Breast epithelium (tissue), 4 donors: ENCODE measurements around the gene NLRP6. TPM values are rescaled to one million over a fixed set of nuclear protein-coding genes. Genes with fewer than 3 reads are reported as not detected.
"Not testable (repeated sequence)": the region's sequence is repeated elsewhere in the genome, so short reads cannot be mapped to it uniquely, and the experiment has no call there.

Experiments used
- DNase-seq, 2 donors: peaks; one replicate each; pipeline ENCODE4 v3.0.0-alpha.2; 2019; ENCODE audit warnings: low spot score in 2 of 2
- H3K27ac ChIP-seq, 2 donors: fragments of 200-600 bp; sonication (generic) in 1 of 2; one replicate each; pipeline ENCODE4 v1.5.1; 2016 to 2019; ENCODE audit warnings: mild to moderate bottlenecking in 1 of 2
- H3K27me3 ChIP-seq, 2 donors: fragments of 200-600 bp; sonication (generic) in 1 of 2; one replicate each; pipeline versions ENCODE4 v1.5.1 to v1.6.0; 2017 to 2019; ENCODE audit warnings: control low read depth in 1 of 2, mild to moderate bottlenecking in 1 of 2
- H3K36me3 ChIP-seq: fragments of 200-600 bp; one replicate; pipeline ENCODE4 v1.5.1; 2019
- H3K4me1 ChIP-seq, 2 donors: fragments of 200-600 bp; sonication (generic); one replicate each; pipeline ENCODE4 v1.5.1; 2016 to 2019; ENCODE audit warnings: control low read depth in 1 of 2
- H3K4me3 ChIP-seq, 3 donors: fragments of 200-600 bp; sonication (generic); 1 replicate in 2 of 3; 2 replicates in 1 of 3; pipeline ENCODE4 v1.5.1; 2016 to 2019; ENCODE audit warnings: mild to moderate bottlenecking in 3 of 3, moderate library complexity in 2 of 3
- H3K9me3 ChIP-seq, 2 donors: fragments of 200-600 bp; sonication (generic) in 1 of 2; one replicate each; pipeline ENCODE4 v1.5.1; 2016 to 2019; ENCODE audit warnings: control low read depth in 1 of 2
- POLR2A ChIP-seq: fragments of 450-650 bp; IDR thresholded peaks from one replicate; pipeline ENCODE4 v1.6.1; 2016; ENCODE audit warnings: antibody characterized with exemption, mild to moderate bottlenecking, moderate library complexity
- POLR2AphosphoS5 ChIP-seq, 3 donors: sonication (generic); formaldehyde crosslinking; IDR thresholded peaks; one replicate each; pipeline ENCODE4 v1.6.1; 2017; ENCODE audit warnings: antibody characterized with exemption in 3 of 3
- intact Hi-C: fragments of 100-400 bp; cut with DNase I; formaldehyde crosslinking; loops from one replicate; pipeline ENCODE4 v1.15.1; 2023; ENCODE audit warnings: low total_unique reads
- total RNA-seq, 3 donors: library from RNA; depleted of rRNA; stranded (reverse); fragments of >200 nt; gene quantifications; one replicate each; pipeline ENCODE4 v1.1.0, GENCODE V29; 2016
- TF ChIP-seq, protein P1 (sequence below), 3 donors: fragments of 450-650 bp; IDR thresholded peaks; one replicate each; pipeline ENCODE4 v1.5.1; 2016 to 2017; ENCODE audit warnings: antibody characterized with exemption in 3 of 3, mild to moderate bottlenecking in 3 of 3, moderate library complexity in 3 of 3

Gene NLRP6
- total RNA-seq, 3 donors from 2014 or later, result 0.59 to 3.7 (median 2.0) TPM

DNA sequence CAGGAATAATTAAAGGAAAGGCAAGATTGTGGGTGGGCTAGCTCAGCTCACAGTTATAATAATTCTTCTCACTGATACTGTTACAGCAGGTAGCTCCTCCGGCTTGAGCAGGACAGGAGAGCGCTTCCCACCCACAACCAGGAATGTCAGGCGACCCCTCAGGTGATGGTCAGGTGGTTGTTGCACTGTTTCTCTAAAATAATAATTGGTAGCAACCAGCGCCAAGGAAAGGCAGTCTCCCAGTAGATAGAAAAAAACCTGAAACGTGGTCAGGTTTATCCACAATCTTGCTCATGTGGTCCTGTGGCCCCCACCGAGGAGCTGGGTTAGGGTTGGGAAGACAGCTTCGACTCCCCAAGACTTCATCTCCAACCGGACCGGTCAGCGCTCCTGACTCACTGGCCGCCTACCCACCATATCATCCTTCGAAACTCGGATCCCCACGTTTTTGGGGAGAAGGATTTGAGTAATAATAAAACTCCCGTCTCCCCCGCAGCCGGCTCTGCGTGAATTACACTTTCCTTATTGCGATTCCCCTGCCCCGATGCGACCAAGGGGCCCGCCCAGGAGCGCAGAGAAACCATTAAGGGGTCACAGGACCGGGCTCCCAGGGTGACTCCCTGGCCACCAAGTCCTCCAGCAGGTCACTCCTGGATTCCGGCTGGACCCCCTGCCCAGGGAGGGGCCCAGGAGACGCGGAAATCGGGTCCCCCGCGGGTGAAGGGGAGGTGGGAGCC is 39.6 kb downstream of the NLRP6 start:
- Histone ChIP-seq H3K4me1 (peaks cover 0 to 20% of the 10 kb centered on the region in 2 donors), H3K27ac (peak overlapping the region; percentile 13 to 93), H3K4me3 (peak overlapping the region; percentile 25 to 88 (median 39))
- peak in 1 of 2 donors; percentile 38 for DNase-seq
- H3K27me3 ChIP-seq, H3K36me3 ChIP-seq, intact Hi-C loops, H3K9me3 ChIP-seq: not testable (repeated sequence)
- TF ChIP-seq, protein P1, sequence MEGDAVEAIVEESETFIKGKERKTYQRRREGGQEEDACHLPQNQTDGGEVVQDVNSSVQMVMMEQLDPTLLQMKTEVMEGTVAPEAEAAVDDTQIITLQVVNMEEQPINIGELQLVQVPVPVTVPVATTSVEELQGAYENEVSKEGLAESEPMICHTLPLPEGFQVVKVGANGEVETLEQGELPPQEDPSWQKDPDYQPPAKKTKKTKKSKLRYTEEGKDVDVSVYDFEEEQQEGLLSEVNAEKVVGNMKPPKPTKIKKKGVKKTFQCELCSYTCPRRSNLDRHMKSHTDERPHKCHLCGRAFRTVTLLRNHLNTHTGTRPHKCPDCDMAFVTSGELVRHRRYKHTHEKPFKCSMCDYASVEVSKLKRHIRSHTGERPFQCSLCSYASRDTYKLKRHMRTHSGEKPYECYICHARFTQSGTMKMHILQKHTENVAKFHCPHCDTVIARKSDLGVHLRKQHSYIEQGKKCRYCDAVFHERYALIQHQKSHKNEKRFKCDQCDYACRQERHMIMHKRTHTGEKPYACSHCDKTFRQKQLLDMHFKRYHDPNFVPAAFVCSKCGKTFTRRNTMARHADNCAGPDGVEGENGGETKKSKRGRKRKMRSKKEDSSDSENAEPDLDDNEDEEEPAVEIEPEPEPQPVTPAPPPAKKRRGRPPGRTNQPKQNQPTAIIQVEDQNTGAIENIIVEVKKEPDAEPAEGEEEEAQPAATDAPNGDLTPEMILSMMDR (IDR thresholded peaks at IDR 0.05), result peak in 1 of 3 donors; percentile 9
- peak in 1 of 3 donors; percentile 15 for TF ChIP-seq POLR2AphosphoS5 (IDR thresholded peaks at IDR 0.05)

DNA sequence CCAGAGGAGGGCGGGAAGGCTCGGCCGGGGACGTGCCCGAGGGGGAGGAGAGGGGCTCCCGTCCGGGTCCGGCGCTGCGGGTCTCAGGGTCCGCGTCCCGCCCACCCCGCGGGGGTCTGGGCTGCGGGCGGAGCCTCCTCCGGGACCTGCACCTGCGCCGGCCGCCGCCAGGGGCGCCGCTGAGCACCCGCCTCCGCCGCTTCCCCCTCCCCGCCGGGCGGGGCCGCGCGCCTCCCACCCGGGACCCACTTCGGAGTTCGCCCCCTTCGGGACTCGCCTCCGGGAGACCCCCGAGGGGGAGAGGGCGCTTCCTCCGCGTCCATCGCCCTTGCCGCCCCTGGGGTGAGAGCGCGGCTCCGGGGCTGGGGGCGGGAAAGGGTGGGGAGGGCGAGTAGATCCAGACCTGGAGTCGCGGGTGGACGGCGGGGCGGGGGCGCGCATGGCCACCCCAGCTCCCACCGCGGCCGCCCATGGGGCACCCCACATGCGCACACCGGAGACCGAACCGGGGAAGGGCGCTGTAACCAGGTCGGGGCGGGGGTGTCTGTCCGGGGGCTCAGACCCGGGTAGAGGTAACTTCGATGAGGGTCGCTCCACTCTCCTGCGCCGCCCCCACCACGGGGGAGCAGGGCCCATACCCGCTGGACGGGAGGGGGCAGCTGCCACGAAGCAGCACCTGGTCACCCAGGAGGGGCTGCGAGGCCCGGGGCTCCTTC is 40.4 kb downstream of the NLRP6 start:
- H3K36me3 ChIP-seq, intact Hi-C loops, DNase-seq, H3K27me3 ChIP-seq, H3K9me3 ChIP-seq: not testable (repeated sequence)
- peak overlapping the region; percentile 95 to 98 for H3K27ac ChIP-seq
- peak overlapping the region; percentile 67 to 88 (median 81) for H3K4me3 ChIP-seq
- peaks cover 0 to 14% of the 10 kb centered on the region in 2 donors for H3K4me1 ChIP-seq

DNA sequence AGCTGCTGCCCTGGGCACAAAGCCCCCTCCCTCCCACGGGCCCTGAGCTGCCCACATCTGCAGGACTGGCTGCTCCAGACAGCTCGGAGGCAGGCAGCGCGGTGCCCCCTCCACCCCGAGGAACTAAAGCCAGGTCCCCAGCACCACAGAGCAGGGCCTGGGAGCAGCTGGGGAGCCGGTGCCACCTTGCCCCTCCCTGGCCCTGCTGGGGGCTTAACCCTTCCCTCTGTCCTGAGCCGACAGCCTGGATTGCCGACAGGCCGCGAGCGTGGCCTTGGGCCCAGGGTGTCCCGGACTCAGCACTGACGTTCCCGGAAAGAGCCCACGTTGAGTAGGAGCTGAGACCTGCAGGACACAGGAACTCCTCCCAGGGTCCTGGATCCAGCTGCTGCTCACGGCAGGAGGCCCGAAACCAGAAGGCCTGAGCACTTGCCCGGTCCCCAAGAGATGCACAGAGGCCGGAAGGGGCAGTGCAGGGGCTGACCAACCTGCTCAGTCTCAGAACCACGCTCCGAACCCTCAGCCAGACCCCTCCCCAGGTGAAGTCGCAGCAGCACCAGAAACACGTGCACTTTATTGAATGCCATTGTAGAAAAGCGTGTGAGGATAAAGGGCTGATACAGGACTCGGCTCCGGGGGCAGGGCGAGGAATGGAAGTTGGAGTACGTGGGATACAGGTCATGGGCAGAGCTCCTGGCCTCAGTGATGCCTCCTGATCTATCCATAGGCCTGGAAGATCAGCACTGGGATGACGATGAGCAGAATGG is 41.1 kb downstream of the NLRP6 start:
- H3K36me3 ChIP-seq, H3K27me3 ChIP-seq, DNase-seq, intact Hi-C loops, H3K9me3 ChIP-seq: not testable (repeated sequence)
- Histone ChIP-seq H3K27ac (peak overlapping the region; percentile 95 to 98), H3K4me1 (peaks cover 0 to 12% of the 10 kb centered on the region in 2 donors), H3K4me3 (peak overlapping the region; percentile 67 to 86 (median 81))
- peak in 1 of 3 donors; percentile 22 for TF ChIP-seq POLR2AphosphoS5 (IDR thresholded peaks at IDR 0.05)

DNA sequence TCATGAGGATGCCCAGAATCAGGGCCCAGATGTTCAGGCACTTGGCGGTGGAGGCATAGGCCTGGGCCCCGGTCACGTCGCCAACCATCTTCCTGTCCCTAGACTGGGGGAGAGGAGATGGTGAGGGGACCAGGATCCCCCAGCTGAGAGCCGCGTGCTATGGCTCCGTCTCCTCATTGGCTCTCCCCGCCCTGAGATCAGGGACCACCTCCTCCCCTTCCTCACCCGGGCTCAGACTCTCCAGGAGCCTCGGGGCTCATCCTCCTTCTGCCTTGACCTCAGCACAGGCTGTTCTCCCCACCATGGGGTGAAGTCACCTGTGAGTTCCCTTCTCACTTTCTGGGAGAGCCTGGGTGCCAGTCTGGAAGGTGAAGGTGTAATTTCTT is 41.7 kb downstream of the NLRP6 start:
- Histone ChIP-seq H3K4me1 (peaks cover 0 to 12% of the 10 kb centered on the region in 2 donors), H3K27ac (peak overlapping the region; percentile 95 to 98), H3K4me3 (peak overlapping the region; percentile 67 to 86 (median 81))
- DNase-seq, intact Hi-C loops, H3K36me3 ChIP-seq, H3K9me3 ChIP-seq, H3K27me3 ChIP-seq: not testable (repeated sequence)

DNA sequence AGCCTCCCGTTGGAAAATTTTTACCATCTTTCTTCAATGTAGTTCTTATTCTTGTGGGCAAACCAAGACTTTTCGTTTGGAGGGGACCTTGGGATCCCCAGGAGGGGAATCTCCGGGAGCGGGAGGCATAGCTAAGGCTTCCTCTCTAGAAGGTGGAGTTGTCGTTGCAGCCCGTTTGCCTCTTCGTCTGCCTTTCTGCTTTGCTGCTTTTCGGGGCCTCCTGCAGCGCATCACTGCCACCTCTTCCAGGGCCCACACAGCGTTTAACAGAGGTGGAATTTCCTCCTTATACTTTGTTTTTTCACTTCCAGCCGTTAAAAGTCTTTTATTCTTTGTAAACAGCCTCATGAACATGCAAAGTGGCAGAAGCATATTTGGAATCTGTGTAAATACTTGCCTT is 45.9 kb downstream of the NLRP6 start:
- H3K9me3 ChIP-seq, result no peaks in the 10 kb centered on the region
- no peak for DNase-seq
- H3K4me1 ChIP-seq, result peaks cover 0 to 13% of the 10 kb centered on the region in 2 donors
- intact Hi-C loops, result no loop called here
- TF ChIP-seq POLR2A, result no peak
- TF ChIP-seq, protein P1 (IDR thresholded peaks at IDR 0.05), result no peak
- H3K4me3 ChIP-seq, result no peak overlapping the region
- H3K27ac ChIP-seq, result peak overlapping the region; percentile 55 to 91
- H3K27me3 ChIP-seq, result no peaks in the 10 kb centered on the region
- no peaks in the 10 kb centered on the region for H3K36me3 ChIP-seq

DNA sequence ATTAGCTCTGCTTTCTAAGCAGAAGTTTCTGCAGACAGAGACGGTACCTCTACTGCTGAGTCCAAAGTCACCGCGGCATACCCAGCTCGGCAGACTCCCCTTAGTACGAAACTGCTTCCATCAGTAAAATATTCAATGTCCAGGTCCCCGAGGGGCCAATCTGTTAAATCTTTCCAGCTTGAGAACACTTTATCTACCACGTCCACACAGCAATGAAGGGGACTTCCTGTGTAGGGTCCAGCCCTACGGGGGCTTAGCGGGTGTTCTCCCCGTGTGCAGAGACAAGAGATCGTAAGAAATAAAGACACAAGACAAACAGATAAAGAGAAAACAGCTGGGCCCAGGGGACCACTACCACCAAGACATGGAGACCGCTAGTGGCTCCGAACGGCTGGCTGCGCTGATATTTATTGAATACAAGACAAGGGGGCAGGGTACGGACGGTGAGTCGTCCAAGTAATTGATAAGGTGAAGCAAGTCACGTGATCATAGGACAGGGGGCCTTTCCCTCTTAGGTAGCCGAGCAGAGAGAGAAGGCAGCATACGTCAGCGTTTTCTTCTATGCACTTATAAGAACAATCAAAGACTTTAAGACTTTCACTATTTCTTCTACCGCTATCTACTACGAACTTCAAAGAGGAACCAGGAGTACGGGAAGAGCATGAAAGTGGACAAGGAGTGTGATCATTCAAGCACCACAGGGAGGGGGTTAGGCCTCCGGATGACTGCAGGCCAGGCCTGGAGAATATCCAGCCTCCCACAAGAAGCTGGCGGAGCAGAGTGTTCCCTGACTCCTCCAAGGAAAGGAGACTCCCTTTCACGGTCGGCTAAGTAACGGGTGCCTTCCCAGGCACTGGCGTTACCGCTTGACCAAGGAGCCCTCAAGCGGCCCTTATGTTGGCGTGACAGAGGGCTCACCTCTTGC is 46.6 kb downstream of the NLRP6 start:
- peak overlapping the region in 2 of 3 donors; percentile 1 to 39 for H3K4me3 ChIP-seq
- H3K4me1 ChIP-seq, result peaks cover 0 to 13% of the 10 kb centered on the region in 2 donors
- H3K27ac ChIP-seq, result peak overlapping the region; percentile 55 to 96
- intact Hi-C loops, DNase-seq, H3K36me3 ChIP-seq, H3K9me3 ChIP-seq, H3K27me3 ChIP-seq: not testable (repeated sequence)
